ENCODE data around the gene ELFN1.

GRCh38 chr7:1666317-1666822, 3.7 kb upstream of the ELFN1 start:
- TF ChIP-seq CTCF (conservative IDR thresholded peaks at IDR 0.05; ENCODE audit: low read length) (no peak), EZH2phosphoT487 (IDR thresholded peaks at IDR 0.05; ENCODE audit: borderline replicate concordance) (no peak)

Measured in Loucy (cell line).